Measurements from ENCODE around the gene SMURF2. TPM values are rescaled to one million over a fixed set of nuclear protein-coding genes. Genes with fewer than 3 reads are reported as not detected.

SMURF2 gene
- total and polyA plus RNA-seq, 9 of the 15 experiments (the other 6 are each of a cell fraction or from before 2014, with no cell fraction given): 3.8 to 22.0 (median 14.8) TPM

DNA sequence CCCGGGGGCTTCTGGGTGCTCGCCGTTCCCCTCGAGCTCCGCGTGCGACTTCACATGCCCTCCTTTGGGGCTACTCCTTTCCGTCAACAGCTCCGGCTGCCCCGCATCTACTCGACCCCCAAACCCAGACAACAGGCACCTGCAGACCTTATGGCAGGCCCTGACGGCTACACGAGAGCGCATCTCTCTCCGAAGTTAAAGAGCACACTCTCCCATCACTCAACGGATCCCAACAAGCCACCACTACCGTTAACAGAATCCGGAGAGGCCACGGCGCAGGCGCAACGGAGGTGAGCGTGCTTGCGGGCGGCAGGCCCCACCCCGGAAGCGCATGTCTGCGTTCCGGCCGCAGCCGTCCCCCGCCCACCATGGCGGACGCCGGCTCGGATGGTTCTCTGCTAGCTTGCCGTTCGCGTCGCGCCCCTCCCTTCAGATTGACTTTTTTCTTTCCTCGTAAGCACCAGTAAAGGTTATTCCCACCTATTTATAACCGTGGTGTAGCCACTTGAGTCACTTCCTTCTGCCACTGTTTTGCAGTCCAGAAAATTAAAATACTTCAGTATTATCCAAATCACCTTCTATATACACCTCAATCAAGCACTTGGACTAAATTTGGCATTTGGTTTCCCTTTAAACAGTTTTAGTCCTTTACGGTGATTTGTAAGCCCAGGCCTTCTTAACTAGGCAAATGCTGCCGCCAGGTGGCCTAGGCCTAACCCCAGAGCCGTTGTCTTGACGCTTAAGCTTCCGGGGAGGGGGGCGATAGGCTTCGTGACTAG, 165.1 kb downstream of the SMURF2 start, which contains the start of gene POLG2 (continued):
- TF ChIP-seq TRIM24 (IDR thresholded peaks at IDR 0.05) (peak; percentile 42 to 51; a peak in 2 of 4 replicates), RFX5 (IDR thresholded peaks at IDR 0.05; ENCODE audit: low read depth, low read length) (no peak), MCM7 (IDR thresholded peaks at IDR 0.05) (no peak), PCBP2 (IDR thresholded peaks at IDR 0.05; ENCODE audit: low read depth, low read length, poor library complexity, severe bottlenecking) (no peak), RBM14 (IDR thresholded peaks at IDR 0.05; ENCODE audit: borderline replicate concordance, insufficient read depth, low read depth, low read length) (no peak), ZNF197 (CRISPR knock-in tag; IDR thresholded peaks at IDR 0.05; ENCODE audit: low read depth) (no peak), BRD9 (IDR thresholded peaks at IDR 0.05; ENCODE audit: low read depth, partially characterized antibody) (peak; percentile 57), POLR2AphosphoS2 (IDR thresholded peaks at IDR 0.05; ENCODE audit: low read length) (peak; percentile 99), ZNF274 (IDR thresholded peaks at IDR 0.05; ENCODE audit: borderline replicate concordance, low read depth, low read length) (no peak), RHOXF2B (CRISPR knock-in tag; conservative IDR thresholded peaks at IDR 0.05) (no peak; the same call in 1 of the 2 replicates), GATAD2B (IDR thresholded peaks at IDR 0.05; ENCODE audit: borderline replicate concordance) (peak; percentile 55; the same call in 1 of the 2 replicates), ZNF354B (CRISPR knock-in tag; IDR thresholded peaks at IDR 0.05) (no peak), ZNF717 (CRISPR knock-in tag; IDR thresholded peaks at IDR 0.05) (no peak), ZFPM2 (CRISPR knock-in tag; IDR thresholded peaks at IDR 0.05) (no peak), GABPA (tag; conservative IDR thresholded peaks at IDR 0.05; ENCODE audit: low read depth) (peak; percentile 93), SMARCA5 (IDR thresholded peaks at IDR 0.05) (no peak)
- TF ChIP-seq, protein P1, sequence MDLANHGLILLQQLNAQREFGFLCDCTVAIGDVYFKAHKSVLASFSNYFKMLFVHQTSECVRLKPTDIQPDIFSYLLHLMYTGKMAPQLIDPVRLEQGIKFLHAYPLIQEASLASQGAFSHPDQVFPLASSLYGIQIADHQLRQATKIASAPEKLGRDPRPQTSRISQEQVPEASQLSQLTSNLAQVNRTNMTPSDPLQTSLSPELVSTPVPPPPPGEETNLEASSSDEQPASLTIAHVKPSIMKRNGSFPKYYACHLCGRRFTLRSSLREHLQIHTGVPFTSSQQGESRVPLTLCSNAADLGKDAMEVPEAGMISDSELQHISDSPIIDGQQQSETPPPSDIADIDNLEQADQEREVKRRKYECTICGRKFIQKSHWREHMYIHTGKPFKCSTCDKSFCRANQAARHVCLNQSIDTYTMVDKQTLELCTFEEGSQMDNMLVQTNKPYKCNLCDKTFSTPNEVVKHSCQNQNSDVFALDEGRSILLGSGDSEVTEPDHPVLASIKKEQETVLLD (IDR thresholded peaks at IDR 0.05): peak; percentile 92
- TF ChIP-seq, protein P2, sequence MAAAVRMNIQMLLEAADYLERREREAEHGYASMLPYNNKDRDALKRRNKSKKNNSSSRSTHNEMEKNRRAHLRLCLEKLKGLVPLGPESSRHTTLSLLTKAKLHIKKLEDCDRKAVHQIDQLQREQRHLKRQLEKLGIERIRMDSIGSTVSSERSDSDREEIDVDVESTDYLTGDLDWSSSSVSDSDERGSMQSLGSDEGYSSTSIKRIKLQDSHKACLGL (CRISPR knock-in tag; IDR thresholded peaks at IDR 0.05; ENCODE audit: borderline replicate concordance, poor library complexity, severe bottlenecking): no peak
- TF ChIP-seq, protein P3, sequence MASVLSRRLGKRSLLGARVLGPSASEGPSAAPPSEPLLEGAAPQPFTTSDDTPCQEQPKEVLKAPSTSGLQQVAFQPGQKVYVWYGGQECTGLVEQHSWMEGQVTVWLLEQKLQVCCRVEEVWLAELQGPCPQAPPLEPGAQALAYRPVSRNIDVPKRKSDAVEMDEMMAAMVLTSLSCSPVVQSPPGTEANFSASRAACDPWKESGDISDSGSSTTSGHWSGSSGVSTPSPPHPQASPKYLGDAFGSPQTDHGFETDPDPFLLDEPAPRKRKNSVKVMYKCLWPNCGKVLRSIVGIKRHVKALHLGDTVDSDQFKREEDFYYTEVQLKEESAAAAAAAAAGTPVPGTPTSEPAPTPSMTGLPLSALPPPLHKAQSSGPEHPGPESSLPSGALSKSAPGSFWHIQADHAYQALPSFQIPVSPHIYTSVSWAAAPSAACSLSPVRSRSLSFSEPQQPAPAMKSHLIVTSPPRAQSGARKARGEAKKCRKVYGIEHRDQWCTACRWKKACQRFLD (CRISPR knock-in tag; IDR thresholded peaks at IDR 0.05): no peak
- TF ChIP-seq, protein P4, sequence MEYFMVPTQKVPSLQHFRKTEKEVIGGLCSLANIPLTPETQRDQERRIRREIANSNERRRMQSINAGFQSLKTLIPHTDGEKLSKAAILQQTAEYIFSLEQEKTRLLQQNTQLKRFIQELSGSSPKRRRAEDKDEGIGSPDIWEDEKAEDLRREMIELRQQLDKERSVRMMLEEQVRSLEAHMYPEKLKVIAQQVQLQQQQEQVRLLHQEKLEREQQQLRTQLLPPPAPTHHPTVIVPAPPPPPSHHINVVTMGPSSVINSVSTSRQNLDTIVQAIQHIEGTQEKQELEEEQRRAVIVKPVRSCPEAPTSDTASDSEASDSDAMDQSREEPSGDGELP (CRISPR knock-in tag; IDR thresholded peaks at IDR 0.05; ENCODE audit: borderline replicate concordance): peak; percentile 73
- TF ChIP-seq, protein P5, sequence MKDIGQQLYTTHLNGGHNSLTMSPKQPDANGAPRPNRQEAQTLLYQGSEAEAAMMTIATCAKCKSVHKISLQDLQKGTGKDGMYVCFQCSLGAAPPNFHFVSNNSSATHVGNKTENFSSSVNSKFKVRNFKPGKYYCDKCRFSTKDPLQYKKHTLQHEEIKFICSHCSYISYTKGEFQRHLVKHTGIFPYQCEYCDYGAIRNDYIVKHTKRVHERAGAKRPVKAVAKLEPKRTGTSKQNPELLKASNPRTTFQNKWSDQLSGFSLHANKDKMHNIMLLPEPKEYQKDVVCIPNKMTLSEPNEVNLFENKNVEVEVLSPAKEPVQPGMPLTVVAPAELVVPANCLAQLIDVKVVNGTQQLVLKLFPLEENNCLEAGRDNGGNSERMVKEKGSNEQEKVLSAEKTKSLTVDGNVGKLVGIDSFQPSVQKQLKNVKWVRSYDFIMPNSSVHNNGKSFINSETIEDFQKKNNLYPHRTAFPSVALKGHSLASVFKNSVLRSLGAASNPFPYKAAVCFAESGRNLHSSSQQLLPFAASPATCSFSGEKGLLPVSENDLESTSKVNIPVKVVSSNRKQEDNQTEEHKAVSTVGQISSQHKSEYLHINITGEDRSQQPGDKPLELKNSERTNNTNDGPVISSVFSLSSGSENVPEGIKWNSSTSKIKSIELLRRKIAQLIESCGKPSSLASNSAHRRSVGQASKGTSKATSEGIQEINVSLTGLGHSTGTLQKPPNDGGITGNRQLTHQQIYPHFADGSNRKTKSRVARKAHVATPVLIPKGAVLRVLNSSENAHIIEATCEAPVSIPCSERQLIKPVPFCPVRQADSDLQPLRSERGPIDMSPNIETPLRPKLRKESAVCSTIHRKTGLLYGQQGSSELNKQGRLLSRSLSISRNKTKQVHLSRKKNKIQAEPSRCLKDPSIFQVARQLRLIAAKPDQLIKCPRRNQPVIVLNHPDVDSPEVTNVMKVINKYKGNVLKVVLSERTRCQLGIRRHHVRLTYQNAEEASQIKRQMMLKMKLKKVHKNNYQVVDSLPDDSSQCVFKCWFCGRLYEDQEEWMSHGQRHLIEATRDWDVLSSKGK (CRISPR knock-in tag; IDR thresholded peaks at IDR 0.05): no peak

Data from K562 (cell line).